Bone marrow (tissue), 2 donors: ENCODE results near the gene NEGR1.

Source experiments
- DNase-seq, 2 donors: peaks; one replicate each; lab custom pipeline; 2025; lab: John Stamatoyannopoulos, UW

Gene NEGR1

DNA sequence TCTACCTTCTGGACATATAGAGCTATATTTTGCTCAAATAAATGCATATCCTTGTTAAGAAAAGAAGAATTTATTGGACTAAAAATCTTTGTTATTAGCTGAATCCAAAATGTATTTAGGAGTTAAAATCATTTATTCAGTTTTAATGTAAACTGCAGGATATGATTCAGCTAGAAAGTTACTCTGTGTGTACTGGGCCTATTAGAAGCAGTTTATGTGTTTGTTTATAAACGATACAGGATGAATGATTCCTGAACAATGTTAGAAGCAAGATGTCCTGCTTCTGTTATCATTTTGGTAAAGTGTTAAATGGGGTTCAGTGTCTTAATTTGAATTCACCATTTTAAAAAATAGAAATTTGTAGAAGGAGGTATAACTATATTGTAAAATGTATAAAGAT is 652.3 kb downstream of the NEGR1 start:
- DNase-seq: no peak

DNA sequence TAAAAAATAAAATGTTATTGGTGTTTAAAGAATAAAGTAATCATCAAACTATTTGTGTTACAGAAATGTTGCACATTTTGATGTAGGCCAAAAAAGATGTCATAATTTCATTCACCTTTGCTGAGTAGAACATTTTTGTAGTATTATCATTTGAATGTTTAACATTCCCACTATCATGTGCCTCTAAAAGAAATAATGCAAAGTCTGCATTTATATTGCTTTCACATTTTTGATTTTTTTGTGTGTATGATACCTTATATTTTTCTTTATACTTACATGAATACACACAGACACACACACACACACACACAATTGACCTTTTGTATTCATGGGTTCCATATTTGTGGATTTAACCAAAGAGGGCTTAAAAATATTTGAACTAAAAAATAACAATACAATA is 657.3 kb downstream of the NEGR1 start:
- no peak for DNase-seq

DNA sequence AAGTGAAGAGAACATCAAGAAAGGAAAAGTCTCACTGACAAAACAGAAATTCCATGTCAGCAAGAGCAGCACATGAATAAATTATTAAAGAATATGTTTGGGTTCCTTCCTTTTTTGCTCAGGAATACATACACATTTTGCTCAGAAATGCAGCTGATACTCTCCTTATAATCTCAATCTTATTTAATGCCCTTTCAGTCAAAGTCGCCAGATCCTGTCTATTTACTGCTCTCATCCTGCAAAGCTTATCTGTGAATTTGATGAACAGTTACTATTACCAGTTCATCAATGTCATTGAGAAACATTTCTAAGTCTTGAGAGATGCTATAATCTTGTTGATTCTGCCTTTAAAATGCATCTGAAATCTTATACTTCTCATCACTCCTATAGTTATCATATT is 658.5 kb downstream of the NEGR1 start:
- no peak for DNase-seq

DNA sequence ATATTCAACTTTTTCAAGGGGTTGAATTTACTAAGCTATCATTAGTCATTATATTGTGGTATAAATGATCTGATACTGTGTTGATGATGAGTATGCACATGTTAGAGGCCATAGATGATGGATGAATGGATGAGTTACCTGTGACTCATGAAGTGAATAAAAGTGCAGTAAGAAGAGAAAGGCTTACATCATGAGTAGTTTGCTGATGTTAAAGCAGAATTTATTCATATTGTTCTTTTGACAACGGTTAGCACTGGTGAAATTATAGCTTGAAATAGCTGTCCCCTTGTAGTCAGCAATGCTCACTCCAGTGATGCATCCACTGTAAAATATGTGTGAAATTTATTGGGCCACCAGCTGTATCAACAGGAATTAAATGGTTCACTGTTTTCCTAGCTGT is 660.6 kb downstream of the NEGR1 start:
- no peak for DNase-seq

DNA sequence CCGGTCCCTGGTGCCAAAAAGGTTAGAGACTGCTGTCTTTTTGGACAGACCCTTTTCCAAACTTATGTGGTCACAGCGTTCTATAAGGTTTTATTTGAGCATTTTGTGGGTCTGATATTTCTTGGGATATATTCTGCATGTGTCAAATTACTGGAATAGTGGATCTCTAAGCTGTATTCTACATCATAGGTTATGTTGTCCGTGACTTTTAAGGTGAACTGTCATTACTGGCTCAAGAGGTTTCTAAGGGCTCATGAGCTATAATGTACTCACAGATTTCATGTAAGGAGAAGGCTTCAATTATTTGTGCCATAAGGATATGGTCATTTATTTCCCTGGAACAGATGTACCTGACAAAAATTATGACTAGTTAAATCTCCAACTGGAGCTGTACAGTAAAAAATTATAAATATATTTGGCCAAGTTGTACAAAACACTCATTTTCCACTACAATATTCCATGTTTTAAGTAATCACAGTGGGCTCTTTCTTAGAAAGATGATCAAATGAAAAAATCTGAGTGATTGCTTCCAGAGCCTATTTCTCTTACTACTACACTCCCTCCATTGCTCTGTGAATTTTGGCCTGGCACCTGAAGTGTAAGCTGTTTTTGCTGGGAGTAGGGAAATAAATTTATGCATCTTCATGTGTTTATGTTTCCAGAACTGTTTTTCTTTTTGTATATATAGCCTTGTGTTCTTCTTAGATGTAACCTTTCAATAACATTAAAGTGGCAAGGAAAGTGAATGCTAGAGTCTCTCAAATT is 663.4 kb downstream of the NEGR1 start:
- no peak for DNase-seq

DNA sequence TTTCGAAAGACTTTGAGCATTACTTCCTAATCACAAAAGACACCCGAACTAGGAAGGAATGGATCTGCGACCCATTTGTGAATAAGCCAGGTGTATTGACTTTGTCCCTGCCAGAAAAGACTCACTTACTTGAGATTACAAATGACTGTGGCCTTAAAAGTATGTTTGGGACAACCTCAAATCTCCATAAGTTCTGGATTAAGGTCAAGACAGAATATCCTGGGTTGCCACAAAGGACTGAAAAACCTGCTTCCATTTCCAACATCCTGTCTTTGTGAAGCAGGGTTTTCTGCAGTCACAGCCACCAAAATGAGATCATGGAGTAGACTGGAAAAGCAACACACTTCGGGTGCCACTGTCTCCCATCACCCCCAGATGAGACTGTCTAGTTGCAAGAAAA is 664.1 kb downstream of the NEGR1 start:
- no peak for DNase-seq

DNA sequence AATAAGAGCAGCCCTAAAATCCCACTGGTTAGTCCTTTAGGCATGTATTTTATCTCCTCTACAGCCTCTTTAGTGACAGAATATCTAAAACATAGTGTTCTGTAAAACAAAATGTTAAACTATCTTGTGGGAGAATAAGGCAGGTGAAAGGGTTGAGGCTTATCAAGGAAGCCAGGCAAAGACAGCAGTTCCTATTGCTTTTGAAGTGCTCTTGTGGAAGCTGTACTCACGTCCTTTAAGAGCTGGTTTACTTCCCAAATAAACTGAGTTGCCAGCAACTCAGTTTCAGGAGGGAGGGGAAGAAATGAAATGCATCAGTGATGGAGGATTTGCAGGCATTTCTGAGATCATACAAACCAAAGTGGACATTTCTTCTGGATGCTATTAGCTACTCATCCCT is 671.9 kb downstream of the NEGR1 start:
- no peak for DNase-seq

DNA sequence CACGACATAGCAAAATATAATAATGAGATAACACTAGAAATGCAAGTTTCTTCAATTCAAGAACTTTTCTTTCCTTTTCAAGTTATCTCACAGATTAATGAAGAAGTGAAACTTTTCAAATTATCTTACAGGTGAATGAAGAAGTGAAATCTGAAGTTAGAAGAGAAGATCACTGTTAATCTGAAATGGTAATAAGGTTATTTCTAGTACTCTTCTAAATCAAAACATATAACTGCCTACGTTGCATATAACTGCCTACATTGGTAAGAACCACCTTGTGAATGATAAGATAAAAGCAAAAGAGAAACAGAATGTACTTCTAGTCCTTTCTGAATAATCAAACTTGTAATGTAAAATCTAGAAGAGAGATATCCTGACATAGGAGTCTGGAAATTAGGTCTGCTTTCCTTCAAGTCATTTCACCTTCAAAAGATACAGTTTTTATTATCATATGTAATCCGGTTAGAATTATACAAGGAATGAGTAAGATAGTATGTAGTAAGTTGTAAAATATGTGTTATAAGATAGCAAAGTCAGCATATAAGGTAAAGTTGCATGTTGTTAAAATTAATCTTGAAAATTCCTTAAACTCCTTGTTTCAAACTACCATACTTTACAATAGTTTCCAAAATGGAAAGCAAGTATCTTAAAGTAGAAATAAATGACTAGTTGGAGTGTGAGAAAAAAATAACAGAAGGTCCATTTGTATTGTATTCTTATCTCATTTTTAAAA is 679.1 kb downstream of the NEGR1 start:
- no peak for DNase-seq

DNA sequence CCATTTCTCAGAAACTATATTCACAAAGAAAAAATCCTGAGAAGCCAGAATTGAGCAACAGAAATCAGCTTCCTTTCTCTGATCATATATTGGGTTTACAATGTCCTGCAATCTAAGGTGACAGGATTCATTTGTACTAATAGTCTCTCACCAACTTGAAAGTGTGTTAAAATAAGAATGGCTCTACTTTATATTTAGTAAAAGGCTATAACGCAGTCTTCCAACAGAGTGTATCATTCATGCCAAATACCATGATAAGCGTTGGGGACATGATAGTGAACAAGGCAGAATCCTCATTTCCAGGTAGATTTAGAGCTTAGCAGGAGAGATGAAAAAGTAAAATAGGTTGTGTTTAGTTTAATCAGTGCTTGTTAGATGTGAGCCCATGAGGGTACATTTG is 682.3 kb downstream of the NEGR1 start:
- DNase-seq: no peak

DNA sequence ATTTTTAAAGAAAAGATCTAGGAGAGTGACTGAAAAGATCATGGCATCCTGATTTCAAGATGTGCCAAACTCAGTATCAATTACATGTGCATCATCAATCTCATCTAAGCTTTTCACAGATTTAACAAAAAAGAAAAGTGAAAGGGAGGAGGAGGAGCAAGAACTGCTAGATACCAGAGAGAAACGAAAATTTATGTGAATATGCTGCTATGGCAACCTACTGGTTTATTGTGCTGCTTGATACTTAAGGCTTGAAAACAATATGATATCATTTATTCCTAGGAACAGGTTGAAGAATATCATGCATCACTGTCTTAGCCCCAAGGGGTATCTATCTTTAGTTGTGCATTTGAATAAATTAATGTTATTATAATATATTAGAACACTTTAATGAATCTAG is 683.0 kb downstream of the NEGR1 start:
- DNase-seq: no peak

DNA sequence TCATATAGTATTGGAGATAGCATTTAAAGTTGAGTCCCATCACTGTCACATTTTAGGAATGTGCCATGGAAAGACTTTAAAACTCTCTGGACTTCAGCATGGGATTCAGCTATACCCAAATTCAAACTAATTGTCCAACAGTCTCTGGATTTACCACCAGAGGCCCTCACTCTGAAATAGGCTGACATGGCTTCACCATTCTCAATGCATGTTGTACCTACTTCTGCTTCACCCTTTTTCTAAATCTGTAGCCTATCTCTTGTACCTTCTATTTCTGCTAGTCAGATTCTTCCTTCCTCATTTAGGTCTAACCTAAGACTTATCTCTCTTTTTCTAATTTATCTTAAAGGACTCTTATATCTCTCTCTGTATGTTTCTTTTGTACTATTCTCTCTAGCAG is 688.8 kb downstream of the NEGR1 start:
- no peak for DNase-seq

DNA sequence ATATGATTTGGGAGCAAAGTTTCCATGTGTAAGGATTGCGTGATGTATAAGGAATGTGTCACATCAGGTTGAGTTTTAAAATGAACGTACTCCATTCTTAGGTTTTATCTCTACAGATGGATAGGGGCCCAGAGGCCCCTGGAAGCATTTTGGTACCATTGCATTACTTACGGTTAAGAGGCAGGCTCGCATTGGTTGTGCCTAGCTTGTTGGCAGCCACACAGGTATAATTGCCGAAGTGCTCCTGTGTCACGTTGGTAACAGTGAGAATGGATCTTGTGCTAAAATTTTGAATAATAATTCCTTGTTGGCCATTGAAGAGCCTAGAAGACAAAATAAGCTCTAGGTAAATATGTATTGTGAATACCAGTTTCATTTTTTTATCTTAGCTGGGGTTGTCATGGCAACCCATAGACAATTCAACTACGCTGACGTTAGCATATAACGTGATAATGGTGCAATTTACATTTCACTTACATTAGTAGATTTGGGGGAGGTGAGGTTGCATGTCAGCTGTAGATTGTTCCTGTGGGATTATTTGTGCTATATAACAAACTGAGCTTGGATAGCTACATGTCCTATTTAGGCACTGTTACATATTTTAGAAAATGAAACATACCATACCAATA is 689.6 kb downstream of the NEGR1 start:
- DNase-seq: no peak

DNA sequence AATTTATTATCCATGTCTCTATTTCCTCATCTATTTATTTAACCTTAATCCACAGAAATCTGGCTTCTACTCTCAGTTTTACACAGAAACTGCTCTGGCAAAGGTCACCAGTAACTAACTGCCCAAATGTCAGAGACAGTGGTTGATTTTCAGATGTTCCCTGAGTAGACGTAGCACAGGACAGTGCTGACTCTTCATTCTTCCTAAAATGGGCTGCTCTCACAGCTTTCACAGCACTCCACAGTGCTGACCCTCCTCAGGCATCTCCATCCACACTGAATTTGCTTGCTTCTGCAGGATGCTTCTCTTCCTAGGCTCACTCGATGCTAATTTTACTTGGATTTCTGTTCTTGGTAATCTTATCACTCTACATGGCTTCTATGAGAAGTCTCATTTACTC is 693.3 kb downstream of the NEGR1 start:
- DNase-seq: no peak

DNA sequence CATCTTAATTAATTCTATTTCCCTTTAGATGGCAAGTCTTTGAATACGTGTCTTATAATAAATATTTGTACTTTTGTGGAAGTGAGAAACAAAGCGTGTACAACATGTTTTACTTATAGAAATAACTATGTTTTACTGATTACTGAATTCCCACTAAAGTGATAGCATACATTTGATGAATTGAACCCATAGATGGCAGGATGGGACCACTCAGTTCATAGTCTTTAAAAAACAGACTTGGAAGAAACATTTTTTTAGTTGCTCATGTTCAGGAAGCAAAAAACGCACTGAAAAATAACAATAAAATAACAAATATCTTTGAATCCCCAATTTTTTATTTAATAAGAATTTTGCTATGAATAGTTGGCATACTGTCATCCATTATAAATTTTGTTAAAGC is 694.4 kb downstream of the NEGR1 start:
- DNase-seq: peak in 1 of 2 donors; percentile 19

DNA sequence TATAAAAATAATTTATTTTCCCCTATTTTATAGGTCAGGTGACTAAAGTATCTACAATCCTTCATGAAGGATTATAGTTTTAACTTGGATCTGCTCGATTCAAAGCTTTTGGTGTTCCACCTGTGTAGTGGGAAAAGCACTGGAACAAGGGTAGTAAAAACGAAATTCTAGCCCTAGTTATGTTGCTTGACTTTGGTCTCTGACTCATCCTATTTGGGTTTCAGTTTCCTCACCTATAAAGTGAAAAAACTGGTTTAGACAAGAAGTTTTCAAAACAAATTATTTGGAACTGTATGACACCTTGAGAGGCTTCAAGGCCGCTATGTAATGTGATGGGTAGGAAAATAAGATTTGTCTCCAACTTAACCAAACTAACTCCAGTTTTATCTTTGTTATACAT is 696.3 kb downstream of the NEGR1 start:
- DNase-seq: no peak

DNA sequence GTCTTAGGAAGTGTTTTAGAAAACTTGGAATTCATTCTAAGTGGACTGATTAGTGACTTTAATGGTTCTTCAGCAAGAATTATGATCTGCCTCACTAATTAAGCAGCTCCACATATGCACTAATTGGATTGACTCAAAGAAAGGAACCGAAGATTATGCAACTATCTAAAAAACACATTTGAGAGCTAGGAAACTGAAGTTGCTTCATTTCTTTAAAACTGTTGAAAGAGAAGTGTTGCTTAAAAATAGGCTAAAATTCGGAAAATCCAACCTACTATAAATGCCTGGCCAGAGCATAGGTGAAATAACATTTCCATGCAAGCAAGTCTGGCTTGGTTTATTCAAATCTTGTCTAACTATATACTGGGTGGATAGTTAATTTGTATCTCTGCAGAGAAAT is 698.6 kb downstream of the NEGR1 start:
- DNase-seq: no peak

DNA sequence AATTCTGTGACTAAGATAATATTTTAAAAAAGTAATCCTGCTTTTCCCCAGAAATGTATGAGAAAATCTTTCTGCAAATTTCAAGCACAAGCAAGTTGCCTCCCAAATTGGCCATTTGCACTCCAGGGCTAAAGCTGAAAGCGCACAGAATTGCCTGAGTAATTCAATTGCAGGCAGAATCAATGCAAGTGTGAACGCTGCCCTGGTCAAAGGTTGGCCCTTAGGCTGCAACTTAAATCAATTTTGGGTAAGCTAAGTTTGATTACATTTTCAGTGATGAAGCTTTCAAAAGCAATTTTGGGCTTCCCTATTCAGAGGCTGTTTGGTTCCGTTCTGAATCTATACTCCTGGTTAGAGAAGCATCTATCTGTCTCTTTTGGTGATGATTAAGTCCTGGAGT is 699.7 kb downstream of the NEGR1 start:
- no peak for DNase-seq

DNA sequence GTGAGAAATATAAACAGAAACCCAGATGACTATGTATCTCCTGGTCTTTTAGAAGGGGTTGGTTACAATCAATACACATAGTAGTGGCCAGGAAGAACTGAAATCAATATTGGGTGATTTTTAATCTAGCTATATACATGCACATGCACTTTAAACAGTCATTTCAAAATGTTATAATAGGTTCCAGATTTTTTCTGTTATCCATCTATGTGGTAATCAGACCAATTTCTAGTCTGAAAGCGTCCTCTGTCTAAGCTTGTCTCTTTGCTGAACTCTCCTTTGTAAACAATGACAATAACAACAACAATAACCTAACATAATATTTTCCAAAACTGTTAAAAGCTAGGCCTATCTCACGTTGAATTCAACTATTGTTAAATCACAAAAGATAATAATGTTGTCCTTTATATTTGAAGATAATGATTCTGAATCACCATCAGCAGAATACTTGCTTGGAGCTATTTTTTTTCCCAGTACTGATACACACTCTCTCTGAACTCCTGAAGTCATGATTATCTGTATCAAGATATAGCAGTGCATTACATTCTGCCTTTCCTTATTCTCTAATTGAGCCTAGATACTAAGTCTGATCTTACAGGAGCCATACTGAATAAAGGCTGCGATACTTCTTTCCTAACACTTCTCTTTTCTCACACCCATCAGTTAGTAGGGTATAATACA is 704.7 kb downstream of the NEGR1 start:
- DNase-seq: no peak

DNA sequence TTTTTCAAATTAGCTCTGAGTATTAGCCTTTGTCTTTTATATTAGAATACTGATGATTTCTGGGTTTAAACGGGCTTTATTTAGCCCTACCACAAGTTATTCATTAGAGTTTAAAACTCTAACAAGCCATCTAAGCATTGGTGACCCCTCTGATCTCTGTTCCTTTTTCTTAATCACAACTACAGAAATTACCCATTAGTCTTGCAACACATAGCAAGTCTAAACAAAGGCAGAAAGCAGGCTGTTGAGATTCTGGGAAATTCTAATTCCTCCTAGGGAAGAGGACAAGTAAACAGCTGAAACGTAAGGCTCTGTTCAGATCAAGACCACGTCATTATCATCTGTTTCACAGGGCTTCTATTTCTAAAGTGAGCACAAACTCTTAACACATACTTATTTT is 710.3 kb downstream of the NEGR1 start:
- DNase-seq: no peak

DNA sequence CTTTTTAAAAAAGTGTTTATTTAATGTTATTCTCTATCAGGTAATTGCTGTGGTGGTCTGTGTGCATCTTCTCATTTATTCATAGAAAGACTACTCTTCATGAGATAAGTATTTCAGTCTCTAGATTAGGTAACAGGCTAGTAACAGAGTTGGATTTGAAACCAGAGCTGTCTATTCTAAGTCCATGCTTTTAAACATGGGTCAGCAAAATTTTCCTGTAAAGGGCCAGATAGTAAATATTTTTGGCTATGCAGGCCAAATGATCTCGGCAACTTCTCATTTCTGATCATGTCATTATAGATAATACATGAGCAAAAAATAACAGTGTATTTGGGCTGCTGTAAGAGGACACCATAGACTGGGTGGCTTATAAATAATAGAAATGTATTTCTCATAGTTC is 715.9 kb downstream of the NEGR1 start:
- DNase-seq: no peak

DNA sequence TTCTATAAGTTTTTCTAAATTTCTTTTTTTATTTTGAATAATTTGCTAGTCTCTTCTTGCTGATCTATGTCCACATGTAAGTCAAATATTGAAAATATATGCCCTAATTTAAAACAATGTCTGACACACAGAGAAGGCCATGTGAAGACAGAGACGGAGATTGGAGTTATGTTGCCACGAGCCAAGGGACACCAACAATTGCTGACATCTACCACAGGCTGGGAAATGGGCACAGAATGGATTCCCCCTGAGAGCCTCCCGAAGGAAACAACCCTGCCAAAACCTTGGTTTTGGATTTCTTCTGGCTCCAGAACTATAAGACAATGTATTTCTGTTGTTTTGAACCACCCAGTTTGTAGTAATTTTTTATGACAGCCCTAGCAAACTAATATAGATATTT is 716.5 kb downstream of the NEGR1 start:
- no peak for DNase-seq

DNA sequence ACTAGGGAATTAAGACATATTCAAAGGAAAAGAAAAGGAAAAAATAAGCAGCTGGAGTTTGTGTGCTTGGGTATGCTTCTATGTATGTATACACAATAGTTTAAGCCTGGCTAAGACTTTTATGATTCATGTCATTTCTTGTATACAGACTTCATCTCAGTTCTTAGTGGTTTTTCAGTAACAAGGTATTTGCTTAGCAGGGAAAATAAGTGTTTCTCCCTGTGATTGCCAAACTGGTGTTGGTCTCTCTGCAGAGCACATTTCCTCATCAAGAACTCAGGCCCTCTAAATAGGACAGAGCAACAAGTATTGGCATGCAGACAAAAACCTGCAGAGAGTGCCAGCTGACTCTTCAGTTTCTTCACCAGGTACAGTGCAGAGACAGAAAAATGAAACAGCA is 717.1 kb downstream of the NEGR1 start:
- DNase-seq: no peak

DNA sequence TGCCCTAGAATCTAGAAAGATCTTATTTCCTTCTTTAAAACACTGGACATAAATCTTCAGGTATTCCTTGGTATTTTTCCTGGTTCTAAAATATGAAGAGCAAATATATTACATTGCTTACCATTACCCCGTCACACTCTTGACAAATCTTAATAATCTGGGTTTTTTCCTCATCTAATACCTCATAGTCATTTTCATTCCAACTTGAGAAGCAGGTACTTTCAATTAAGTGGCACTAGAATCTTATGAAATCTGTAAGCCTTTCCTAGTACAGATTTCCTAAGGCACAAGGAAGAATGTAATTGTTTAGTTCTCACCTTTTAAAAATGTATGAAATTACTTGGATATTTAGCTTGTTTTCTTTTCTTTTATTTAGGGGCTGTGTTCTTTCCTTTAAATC is 720.0 kb downstream of the NEGR1 start:
- DNase-seq: no peak
